GM19035 (cell line): ENCODE results near the gene CHCHD10.

Source experiments
- ATAC-seq: cut with Tn5 transposase; IDR thresholded peaks from one replicate; pipeline ENCODE4 v1.9.1; 2021; ENCODE audit not compliant: unreplicated experiment

The CHCHD10 gene

DNA sequence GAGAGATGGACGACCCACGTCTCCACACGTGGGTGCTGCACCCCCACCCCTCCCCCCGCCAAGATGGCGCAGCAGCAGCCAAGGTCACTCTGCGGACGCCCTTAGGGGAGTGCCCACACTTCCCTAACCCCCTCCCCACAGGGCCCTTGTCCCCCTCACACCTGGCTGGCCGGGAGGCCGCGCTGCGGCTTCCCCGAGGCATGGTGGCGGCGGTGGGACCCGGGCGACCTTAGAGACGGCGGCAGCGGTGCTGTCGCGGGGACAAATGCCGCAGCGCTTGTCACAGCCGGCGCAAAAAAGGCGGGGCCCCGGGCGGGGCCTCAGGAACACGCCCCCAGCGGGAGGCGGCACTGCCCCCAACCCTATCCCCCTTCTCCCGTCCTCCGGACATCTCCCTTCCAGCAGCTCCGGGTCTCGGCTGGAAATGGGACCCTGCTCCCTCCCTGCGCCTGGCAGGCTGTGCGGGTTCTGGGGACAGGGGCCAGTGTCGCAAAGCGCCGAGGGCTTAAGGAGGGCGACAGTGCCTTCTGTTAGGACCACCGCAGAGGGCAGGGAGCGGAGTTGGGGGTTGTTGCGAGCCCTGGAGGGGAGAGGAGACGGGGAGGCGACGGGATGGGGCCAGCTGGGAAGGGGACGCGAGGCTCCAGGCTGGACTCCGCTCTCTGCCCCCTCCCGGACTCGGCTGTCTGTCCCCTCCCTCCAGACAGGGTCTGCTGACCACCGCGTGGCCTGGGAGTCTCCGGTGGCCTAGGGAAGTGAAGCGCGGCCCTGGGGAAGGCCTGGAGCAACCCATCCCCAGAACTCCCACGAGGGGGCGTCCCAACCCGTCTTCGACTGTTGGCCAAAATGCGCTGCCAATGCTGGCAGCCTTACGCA lies at the start of gene CHCHD10:
Gene CHCHD10, minus strand, starts transcription at position 300 of the 876 bp plus-strand sequence. Its CDS starts 98 bp downstream, at position 202.
- ATAC-seq: no peak

GRCh38 chr22:23817146-23817545 lies 49.4 kb upstream of the CHCHD10 start:
- no peak for ATAC-seq

DNA sequence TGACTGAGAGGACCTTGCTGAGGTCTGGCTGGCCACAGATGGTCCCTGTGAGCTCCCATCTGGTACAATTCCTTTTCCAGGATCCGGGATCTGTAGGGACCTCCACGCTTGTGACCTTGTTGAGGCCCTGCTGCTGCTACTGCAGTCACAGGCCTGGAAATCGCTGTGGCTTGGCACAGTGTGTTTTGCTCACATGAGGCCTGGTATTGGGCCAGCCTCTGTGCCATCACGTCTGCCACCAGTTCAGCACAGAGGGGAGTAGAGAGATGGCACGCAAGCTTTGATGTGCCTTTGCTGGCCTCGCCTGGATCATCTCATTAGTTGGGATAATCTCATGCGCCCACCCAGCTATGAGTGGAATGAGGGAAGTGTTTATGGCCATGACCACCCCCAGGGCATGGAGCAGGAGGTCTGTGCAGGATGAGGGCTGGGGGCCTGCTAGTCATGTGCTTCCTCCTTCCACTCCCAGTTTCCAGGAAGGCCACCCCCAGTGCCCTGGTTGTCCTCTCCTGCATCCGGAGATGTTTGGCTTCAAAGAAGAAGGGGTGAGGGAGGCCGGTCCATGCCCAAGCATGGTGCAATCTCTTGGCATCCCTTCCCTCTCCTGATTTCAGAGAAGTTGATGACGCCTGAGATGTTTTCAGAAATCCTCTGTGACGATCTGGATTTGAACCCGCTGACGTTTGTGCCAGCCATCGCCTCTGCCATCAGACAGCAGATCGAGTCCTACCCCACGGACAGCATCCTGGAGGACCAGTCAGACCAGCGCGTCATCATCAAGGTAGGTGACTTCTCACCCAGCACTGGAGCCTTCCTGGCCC lies 48.6 kb upstream of the CHCHD10 start:
- ATAC-seq: no peak

DNA sequence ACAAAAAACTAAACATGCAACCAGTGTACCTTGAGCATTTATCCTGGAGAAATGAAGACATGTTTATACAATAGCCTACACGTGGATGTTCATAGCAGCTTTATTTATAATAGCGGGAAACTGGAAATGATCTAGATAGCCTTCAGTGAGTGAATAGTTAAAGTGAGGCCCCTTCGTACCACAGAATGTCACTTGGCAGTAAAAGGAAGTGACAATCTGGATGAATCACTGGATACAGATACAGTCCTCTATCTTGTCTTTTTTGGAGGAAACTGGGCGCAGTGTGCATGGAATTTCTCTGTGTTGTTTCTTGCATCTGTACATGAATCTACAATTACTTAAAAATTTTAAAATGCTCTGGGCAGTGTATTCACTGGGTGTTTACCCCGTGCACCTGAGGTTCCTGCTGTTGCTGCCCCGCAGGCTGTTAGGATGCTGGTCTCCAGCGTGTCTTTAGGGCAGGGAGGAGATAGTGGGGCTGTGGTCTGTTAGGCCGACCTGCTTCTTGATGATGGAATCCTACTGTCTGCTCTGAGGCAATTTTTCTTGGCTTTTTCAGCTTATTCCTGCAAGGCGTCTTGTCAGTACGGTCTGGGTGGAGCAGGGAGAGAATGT lies 47.9 kb upstream of the CHCHD10 start:
- ATAC-seq: no peak

- no peak for ATAC-seq
These were observed 44.6 kb upstream of the CHCHD10 start for GRCh38 chr22:23812378-23812777.

DNA sequence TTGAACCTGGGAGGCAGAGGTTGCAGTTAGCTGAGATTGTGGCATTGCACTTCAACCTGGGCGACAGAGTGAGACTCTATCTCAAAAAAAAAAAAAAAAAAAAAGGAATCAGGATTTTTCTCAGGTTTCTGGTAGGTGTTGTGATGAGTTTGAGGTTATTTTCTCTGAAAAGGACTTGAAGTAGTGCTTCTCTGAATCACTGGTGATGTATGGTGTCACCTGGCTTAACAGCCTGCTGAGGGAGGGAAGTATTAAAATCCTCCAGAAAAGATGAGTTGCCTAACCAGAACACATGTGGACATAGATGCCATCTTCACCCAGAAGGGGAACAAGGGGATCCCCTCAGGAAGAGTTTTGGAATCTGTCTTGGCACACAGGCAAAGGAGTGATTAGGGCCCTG lies 39.1 kb upstream of the CHCHD10 start:
- ATAC-seq: no peak

DNA sequence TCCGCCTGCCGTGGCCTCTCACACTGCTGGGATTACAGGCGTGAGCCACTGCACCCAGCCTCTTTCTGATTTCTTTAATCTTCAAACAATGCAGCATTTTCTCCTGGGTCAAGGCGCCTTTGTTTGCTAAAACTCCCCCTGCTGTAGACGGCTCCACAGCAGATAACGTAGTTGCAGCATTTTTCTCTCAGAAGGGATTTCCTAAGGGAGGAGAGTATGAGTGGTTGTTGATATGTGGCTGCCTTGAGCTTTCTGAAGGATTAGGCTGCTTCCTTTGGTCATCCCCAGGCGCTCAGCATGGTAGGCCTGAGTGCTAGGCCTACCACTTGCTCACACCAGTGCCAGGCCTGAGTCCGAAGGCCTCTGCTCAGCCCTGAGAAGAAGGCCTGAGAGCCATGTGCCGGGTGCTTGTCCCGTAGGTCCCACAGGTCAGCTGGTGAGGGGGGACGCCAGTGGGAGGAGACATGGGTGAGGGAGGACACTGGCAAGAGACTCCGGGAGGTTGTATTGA lies 37.1 kb upstream of the CHCHD10 start:
- no peak for ATAC-seq

DNA sequence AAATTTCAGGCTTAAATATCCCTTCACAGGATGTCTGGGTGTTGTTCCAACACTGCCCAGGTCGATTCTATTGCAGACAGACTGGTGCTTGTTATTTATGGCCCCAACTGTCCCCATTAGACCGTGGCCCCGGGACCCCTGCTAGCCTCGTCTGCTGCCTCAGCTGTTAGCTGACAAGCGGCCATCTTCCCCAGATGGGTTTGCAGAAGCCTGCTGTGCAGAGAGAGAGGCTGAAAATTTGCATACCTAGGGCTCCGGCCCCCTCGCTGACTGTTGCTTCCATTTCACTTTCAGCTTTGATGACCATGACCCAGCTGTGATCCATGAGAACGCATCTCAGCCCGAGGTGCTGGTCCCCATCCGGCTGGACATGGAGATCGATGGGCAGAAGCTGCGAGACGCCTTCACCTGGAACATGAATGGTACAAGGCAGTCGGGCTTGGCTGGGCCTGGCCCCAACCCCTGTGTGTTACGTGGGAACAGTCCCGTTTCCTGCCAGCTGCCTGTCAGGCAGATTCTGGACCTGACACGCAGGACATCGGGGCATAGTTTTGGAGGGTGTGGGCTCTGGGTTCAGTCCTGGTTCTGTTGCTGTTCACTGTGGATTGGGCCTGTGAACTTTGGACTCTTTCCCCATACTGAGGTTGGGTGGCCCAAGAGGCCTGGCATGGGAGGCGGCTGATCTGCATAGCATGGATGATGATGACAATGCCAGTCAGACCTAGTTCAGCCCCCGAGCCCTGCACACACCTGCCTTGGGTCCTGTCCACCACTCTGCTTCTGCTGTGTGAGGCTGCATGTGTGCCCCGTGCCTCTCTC lies 35.4 kb upstream of the CHCHD10 start:
- ATAC-seq: no peak

DNA sequence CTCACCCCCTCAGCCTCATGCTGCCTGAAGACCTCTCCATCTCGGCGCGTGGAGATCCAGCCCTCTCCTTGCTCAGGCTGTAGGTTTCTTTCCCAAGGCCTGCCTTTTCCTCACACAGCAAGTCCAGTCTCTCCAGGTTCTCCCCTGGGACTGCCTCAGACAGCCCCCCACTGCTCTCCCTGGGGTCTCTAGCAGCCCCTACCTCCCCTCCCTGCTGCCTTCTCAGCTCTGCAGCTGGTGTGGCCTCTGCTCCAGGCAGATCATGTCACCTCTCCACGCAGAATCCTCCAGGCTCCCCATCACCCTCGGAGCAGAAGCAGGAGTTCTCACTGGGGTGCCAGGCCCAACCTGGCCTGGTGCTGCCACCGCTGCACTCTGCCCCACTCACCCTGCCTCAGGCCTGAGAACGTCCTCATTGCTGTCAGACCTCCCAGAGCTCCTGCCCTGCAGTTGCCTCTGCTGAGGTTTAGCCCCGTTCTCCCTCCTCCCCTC lies 34.2 kb upstream of the CHCHD10 start:
- ATAC-seq: no peak

DNA sequence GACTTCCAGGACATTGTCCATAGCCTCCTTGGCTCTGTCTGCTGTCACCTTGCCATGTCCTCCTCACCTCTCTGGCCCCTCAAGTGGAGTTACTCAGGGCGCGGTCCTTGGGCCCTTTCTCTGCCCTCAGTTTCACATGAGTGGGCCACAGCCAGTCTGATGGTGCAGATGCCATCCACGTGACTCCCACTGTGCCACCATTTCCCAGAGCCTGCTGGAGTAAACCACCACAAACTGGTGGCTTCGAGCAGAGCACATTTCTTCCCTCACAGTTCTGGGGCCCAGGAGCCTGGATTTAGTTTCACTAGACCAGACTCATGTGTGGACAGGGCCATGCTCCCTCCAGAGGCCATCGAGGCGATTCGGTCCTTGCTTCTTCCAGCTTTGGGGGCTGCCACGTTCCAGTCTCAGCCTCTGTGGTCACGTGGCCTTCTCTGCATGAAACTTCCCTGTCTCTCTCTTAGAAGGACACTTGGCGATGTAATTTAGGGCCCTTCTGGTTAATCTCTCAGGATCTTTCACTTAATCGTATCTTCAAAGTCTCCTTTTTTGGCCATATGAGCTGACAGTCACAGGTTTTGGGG lies 33.6 kb upstream of the CHCHD10 start:
- no peak for ATAC-seq

DNA sequence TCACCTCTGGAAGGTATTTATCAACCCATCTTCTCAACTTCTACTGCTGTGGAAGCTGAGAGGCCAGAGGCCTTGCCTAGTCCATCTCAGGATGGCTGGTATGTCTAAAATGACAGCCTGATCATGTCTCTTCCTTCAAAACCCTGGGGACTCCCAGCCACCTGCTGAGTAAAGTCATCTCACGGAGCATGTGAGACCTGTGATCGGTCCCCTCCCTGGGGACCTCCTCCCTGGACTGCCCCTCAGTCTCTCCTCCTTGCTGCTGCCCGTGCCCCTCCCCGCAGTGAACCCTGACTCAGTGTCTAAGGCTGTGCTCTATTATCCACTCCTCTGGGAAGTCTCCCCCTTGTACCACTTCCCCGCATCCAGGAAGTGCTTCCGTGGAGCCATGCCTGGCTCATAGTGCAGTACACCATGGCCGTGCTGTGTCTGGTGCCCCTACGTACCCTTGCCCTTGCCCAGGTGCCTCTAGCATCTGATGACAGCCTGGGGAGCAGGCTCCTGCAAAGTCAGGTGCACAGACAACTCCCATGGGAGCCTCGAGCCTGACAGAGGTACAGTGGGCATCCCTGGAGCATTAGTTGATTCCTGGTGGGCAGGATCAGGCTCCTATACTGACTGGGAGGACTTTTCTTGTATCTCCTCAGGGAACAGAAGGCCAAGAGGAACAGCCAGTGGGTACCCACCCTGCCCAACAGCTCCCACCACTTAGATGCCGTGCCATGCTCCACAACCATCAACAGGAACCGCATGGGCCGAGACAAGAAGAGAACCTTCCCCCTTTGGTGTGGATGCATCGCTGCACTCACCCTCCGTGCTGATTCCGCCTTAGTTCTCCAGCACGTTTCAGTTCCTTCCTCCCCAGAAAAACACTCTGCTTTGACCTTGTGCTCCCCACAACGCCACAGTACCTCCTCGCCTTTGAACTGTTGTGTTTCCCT lies 32.8 kb upstream of the CHCHD10 start:
- no peak for ATAC-seq

DNA sequence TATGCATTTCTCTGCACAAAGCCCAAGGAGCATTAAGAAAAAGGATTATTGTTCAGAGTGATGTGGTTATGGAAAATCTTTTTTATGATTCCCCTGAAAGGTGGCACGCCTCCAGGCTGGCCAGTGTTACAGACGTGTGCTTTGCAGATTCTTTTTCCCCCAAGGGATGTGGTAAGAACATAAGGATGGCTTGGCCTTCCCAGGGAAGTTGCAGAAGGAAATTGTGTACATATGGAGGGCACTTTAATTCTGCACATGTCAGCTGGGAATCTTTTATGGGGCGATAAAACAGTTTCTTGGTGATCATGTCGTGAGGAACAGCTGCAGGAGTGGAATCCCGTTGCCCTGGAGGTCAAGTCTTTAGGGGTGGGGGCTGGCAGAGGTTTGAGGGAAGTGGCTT lies 28.7 kb upstream of the CHCHD10 start:
- ATAC-seq: no peak

GRCh38 chr22:23793326-23793725 lies 25.6 kb upstream of the CHCHD10 start:
- no peak for ATAC-seq

DNA sequence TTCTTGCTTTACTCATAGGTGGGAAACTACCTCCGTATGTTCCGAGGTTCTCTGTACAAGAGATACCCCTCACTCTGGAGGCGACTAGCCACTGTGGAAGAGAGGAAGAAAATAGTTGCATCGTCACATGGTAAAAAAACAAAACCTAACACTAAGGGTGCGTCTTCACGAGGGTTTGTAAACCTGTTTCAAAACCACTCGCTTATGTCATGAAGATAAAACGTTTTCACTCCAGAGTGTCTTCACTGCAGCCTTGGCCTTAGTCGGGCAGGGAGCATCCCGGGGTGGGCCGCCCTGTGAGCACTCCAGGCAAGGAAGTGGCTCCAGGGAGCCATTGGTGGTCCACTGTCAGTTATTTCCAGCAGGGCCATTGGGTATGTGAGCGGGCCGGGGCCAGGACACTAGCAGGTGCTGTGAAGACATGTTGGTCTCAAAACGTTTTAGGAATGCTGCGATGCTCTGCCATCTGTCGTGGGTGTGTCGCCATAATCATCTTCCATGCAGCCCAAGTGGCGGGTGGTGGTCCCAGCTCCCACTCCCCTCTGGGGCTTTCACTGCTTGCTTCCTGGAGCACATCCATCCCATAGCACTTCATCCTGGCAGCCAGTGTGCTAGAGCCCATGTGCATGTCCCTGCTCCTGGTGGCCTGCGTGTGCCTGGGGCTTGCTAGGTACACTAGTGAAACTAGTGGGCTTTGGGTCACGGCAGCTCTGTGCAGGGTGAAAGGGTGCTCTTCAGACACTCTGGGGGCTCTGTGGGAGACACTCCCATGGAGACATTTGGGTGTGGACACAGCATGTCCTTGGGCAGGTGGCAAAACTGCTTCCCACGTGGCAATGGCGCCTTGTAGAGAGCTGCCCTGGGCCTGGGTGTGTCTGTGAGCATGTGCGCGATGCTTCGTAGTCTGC lies 24.2 kb upstream of the CHCHD10 start:
- ATAC-seq: no peak

- no peak for ATAC-seq
These were observed 23.3 kb upstream of the CHCHD10 start for GRCh38 chr22:23790819-23791737.

DNA sequence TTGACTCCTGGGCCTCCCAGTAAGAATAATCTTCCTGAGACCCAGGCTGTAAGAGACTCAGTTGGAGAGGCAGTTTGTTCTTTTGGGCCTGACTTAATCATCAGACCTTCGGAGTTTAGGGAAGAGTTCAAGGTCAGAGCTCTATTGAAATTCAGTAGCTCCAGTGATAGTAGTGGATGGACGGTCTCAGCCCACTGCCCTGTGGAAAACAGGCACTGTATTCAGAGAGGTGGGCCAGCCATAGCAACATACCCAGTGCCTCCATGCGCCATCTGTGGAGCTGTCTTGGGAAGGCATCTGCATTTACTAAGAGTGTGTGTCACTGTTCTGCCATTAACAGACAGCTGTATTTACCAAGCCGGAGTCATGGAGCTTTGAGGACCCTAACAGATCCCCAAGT lies 21.9 kb upstream of the CHCHD10 start:
- no peak for ATAC-seq

DNA sequence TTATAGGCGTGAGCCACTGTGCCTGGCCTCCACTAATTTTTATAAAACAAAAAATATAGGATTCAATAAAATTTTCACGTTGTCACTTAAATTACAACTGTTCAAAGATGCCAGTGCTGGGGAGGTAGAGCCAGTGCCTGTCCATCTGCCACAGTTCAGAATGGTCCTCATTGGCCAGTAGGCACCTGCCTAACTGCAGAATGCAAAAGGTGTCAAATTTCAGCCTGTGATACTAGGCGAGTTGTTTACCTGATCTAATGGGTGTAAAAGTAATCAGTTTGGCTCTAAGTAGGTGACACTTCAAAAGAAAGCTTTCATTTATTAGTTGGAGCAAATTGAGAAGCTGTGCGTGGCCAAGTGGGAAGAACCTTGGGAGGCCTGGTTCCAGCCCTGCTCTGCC lies 21.3 kb upstream of the CHCHD10 start:
- no peak for ATAC-seq
